ENCODE measurements around the gene MSN.

DNA sequence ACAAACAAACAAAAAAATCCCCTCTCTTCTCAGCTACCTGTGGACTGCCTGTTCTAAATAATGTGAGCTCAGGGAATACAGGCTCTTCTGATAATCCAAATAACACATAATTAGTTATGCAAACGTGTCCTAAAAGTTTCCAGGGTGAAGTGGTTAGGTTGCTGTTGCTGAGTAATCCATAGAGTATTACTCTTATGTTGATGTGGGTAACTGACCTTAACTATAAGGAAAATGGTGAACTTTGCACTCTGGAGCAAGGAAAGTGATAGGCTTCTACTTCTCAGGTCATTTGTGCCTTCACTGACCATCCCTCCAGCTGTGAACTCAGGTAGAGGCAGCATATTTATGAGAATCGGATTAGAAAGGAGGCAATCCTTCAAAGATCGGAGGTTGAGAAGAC lies 19.9 kb downstream of the MSN start:
- TF ChIP-seq EZH2 (IDR thresholded peaks at IDR 0.05; ENCODE audit: insufficient read depth, poor library complexity, severe bottlenecking) (no peak), EZH2phosphoT487 (IDR thresholded peaks at IDR 0.05; ENCODE audit: insufficient read depth, low read depth) (no peak)

Measured in GM23248 (cell line).